OCI-LY3 (cell line): ENCODE results near the gene PIP5K1B.

Experiments
- H2AFZ ChIP-seq: fragments of 200-600, 300-600 bp; shearing (Covaris generic); 2 replicates; pipeline ENCODE4 v1.6.0; 2014; ENCODE audit warnings: antibody characterized with exemption, low read depth, low read length
- H3K27ac ChIP-seq: fragments of 200-600, 300-600 bp; sonication (generic); 2 replicates; pipeline ENCODE4 v1.5.1; 2014; ENCODE audit warnings: mild to moderate bottlenecking, low read length, moderate library complexity, mixed read lengths
- H3K27me3 ChIP-seq: fragments of 200-600, 300-600 bp; sonication (generic); 2 replicates; pipeline ENCODE4 v1.6.1; 2014; ENCODE audit warnings: low read depth, low read length, mixed read lengths
- H3K36me3 ChIP-seq: fragments of 200-600, 300-600 bp; sonication (generic); replicated peaks from 2 replicates; pipeline ENCODE3; 2014; ENCODE audit warnings: low read depth, low read length, mixed read lengths
- H3K4me1 ChIP-seq: fragments of 300-600, 200-600 bp; sonication (generic); 2 replicates; pipeline ENCODE4 v1.6.1; 2014; ENCODE audit warnings: low read length, mixed read lengths
- H3K4me2 ChIP-seq: fragments of 200-600, 300-600 bp; sonication (generic); 2 replicates; pipeline ENCODE4 v1.6.1; 2014; ENCODE audit warnings: low read length, mixed read lengths
- H3K4me3 ChIP-seq: fragments of 300-600, 200-600 bp; sonication (generic); 2 replicates; pipeline ENCODE4 v1.5.1; 2014; ENCODE audit warnings: antibody characterized with exemption, mild to moderate bottlenecking, low read length, moderate library complexity
- H3K79me2 ChIP-seq: fragments of 300-600, 200-600 bp; shearing (Covaris generic); 2 replicates; pipeline ENCODE4 v1.6.1; 2014; ENCODE audit warnings: mild to moderate bottlenecking, low read length, mixed read lengths
- H3K9ac ChIP-seq: fragments of 300-600, 200-600 bp; shearing (Covaris generic); 2 replicates; pipeline ENCODE4 v1.6.0; 2014; ENCODE audit warnings: mild to moderate bottlenecking, low read length, moderate library complexity
- H3K9me3 ChIP-seq: fragments of 200-600, 300-600 bp; shearing (Covaris generic); 2 replicates; pipeline ENCODE4 v1.6.1; 2014; ENCODE audit warnings: low read length, mixed read lengths; ENCODE audit not compliant: insufficient read depth
- H4K20me1 ChIP-seq: fragments of 200-600, 300-600 bp; sonication (generic); 2 replicates; pipeline ENCODE4 v1.6.1; 2016; ENCODE audit warnings: low read length, mixed read lengths; ENCODE audit not compliant: insufficient read depth
- CTCF ChIP-seq: fragments of 200-600, 300-600 bp; sonication (generic); IDR thresholded peaks from 2 replicates; pipeline ENCODE4 v1.5.1; 2014; ENCODE audit warnings: antibody characterized with exemption, low read length, low read depth
- EZH2phosphoT487 ChIP-seq: fragments of 200-600 bp; shearing (Covaris generic); IDR thresholded peaks from 2 replicates; pipeline ENCODE4 v1.6.1; 2018; ENCODE audit warnings: antibody characterized with exemption, mixed run types, low read depth

PIP5K1B gene

GRCh38 chr9:69054989-69055388, 349.9 kb downstream of the PIP5K1B start:
- Histone ChIP-seq H3K9me3 (no peaks in the 10 kb centered on the region), H3K4me3 (no peak overlapping the region)

DNA sequence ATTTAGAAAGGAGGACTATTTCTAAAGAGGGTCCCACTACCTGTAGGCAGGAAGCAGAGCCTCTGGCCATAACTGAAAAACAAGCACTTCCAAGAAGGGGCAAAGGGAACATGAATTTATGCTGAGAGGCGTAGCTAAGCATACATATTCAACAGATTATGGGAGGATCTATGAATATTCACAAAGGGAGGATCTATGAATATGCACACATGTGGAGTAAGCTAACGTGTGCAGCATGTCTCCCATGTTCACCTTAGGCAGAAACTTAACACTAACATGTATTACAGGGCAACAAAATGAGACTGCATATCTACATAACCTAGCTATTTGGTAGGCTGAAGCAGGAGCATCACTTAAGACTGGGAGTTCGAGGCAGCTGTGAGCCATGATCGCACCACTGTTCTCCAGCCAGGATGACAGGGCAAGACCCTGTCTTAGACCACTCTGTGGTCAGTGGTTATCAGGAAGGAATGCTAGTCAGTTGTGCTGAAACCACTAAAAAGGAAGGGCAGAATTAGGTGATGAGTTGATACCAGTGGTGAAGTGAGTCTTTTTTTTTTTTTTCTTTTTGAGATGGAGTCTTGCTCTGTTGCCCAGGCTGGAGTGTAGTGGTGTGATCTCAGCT, 351.3 kb downstream of the PIP5K1B start:
- Histone ChIP-seq H3K27me3 (no peaks in the 10 kb centered on the region), H3K9ac (no peak overlapping the region), H3K9me3 (no peaks in the 10 kb centered on the region), H3K36me3 (peaks cover 21% of the 10 kb centered on the region), H3K4me1 (no peaks in the 10 kb centered on the region), H2AFZ (no peak overlapping the region), H3K4me2 (no peak overlapping the region), H3K27ac (no peak overlapping the region), H3K4me3 (no peak overlapping the region), H3K79me2 (no peaks in the 10 kb centered on the region; the same call in 1 of the 2 replicates), H4K20me1 (0 out of 2 replicates have a peak, but pooled peaks cover 4% of the 10 kb centered on the region)
- no peak for TF ChIP-seq EZH2phosphoT487
- TF ChIP-seq CTCF, result no peak

More at GRCh38 chr9:69054989-69055388, 349.9 kb downstream of the PIP5K1B start:
- H3K27ac ChIP-seq, result no peak overlapping the region
- peaks cover 15% of the 10 kb centered on the region for H3K36me3 ChIP-seq
- H2AFZ ChIP-seq, result no peak overlapping the region
- 0 out of 2 replicates have a peak, but pooled peaks cover 4% of the 10 kb centered on the region for H4K20me1 ChIP-seq
- no peak overlapping the region for H3K9ac ChIP-seq
- no peak overlapping the region for H3K4me2 ChIP-seq
- no peaks in the 10 kb centered on the region for H3K27me3 ChIP-seq
- no peaks in the 10 kb centered on the region for H3K4me1 ChIP-seq
- TF ChIP-seq CTCF (no peak), EZH2phosphoT487 (no peak)
- no peaks in the 10 kb centered on the region; the same call in 1 of the 2 replicates for H3K79me2 ChIP-seq

DNA sequence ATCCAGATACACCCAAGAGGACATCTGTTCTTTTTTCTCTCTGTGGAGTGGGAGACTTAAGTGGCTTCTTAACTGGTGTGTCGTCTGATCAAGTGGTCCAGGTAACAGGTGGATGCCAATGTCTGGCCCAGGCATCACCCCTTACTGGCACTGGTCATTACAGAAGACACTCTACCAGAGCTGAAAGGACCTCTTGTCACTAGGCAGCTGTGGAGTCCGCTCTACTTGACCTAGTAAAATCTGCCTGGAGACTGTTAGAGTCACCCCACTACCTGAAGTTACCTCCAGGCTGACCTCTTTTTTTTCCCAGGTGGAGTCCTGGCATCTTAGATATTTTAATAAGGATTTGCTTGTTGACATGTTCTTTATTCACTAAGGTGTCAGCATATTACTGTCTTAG, 353.1 kb downstream of the PIP5K1B start:
- Histone ChIP-seq H3K27ac (no peak overlapping the region), H3K4me2 (no peak overlapping the region), H3K79me2 (no peaks in the 10 kb centered on the region; the same call in 1 of the 2 replicates), H3K4me1 (no peaks in the 10 kb centered on the region), H4K20me1 (0 out of 2 replicates have a peak, but pooled peaks cover 4% of the 10 kb centered on the region), H3K27me3 (no peaks in the 10 kb centered on the region), H2AFZ (no peak overlapping the region), H3K9me3 (no peaks in the 10 kb centered on the region), H3K4me3 (no peak overlapping the region), H3K36me3 (peaks cover 21% of the 10 kb centered on the region), H3K9ac (no peak overlapping the region)
- TF ChIP-seq CTCF (no peak), EZH2phosphoT487 (no peak)
